GM23338 (cell line): ENCODE results near the gene ABCB11. TPM values are rescaled to one million over a fixed set of nuclear protein-coding genes. Genes with fewer than 3 reads are reported as not detected.

Experiments
- ATAC-seq: fragments of 200-7000 bp; cut with Tn5 transposase; 3 replicates; pipeline ENCODE4 v1.9.1; 2020
- DNase-seq: peaks from one replicate; pipeline ENCODE4 v3.0.0-alpha.2; 2015; ENCODE audit warnings: low spot score
- H2AFZ ChIP-seq: fragments of 200-600 bp; sonication (generic); 2 replicates; pipeline ENCODE4 v1.8.0; 2016; ENCODE audit warnings: antibody characterized with exemption, mild to moderate bottlenecking, moderate library complexity
- H3F3A ChIP-seq: fragments of 200-600 bp; sonication (generic); replicated peaks from 2 replicates; pipeline ENCODE4 v1.8.0; 2017; ENCODE audit warnings: antibody characterized with exemption, mixed run types, low read depth
- H3K27ac ChIP-seq: fragments of 200-600 bp; sonication (generic); 2 replicates; pipeline ENCODE4 v1.6.1; 2016; ENCODE audit warnings: low read depth
- H3K27me3 ChIP-seq: fragments of 200-600 bp; sonication (generic); 2 replicates; pipeline ENCODE4 v1.8.0; 2016; ENCODE audit warnings: mild to moderate bottlenecking, mixed run types, moderate library complexity; ENCODE audit not compliant: insufficient read depth
- H3K36me3 ChIP-seq: fragments of 200-600 bp; sonication (generic); 2 replicates; pipeline ENCODE4 v1.8.0; 2016; ENCODE audit warnings: mild to moderate bottlenecking; ENCODE audit not compliant: insufficient read depth
- H3K4me1 ChIP-seq: fragments of 200-600 bp; sonication (generic); 2 replicates; pipeline ENCODE4 v1.8.0; 2016; ENCODE audit warnings: mild to moderate bottlenecking, moderate library complexity; ENCODE audit not compliant: insufficient read depth
- H3K4me2 ChIP-seq: fragments of 200-600 bp; sonication (generic); 2 replicates; pipeline ENCODE4 v1.7.1; 2017; ENCODE audit warnings: mixed run types
- H3K4me3 ChIP-seq: fragments of 200-600 bp; sonication (generic); 2 replicates; pipeline ENCODE4 v1.6.1; 2016; ENCODE audit warnings: mixed run types
- H3K79me2 ChIP-seq: fragments of 200-600 bp; sonication (generic); replicated peaks from 2 replicates; pipeline ENCODE4 v1.8.0; 2017; ENCODE audit warnings: mild to moderate bottlenecking; ENCODE audit not compliant: insufficient read depth
- H3K9me2 ChIP-seq: fragments of 200-600 bp; sonication (generic); 2 replicates; pipeline ENCODE4 v1.8.0; 2017; ENCODE audit not compliant: insufficient read depth
- H4K20me1 ChIP-seq: fragments of 200-600 bp; sonication (generic); replicated peaks from 2 replicates; pipeline ENCODE4 v1.8.0; 2017; ENCODE audit warnings: mild to moderate bottlenecking; ENCODE audit not compliant: insufficient read depth
- H3K27ac Mint-ChIP-seq: 2 replicates; pipeline ENCODE4 v1.8.0; 2020; ENCODE audit warnings: inconsistent platforms, mild to moderate bottlenecking, moderate library complexity, mixed read lengths
- H3K27me3 Mint-ChIP-seq: 3 replicates; pipeline ENCODE4 v1.8.0; 2022; ENCODE audit warnings: low read depth, mild to moderate bottlenecking, moderate library complexity, mixed read lengths, inconsistent platforms; ENCODE audit not compliant: insufficient read depth, poor library complexity
- H3K36me3 Mint-ChIP-seq: 3 replicates; pipeline ENCODE4 v1.8.0; 2021; ENCODE audit warnings: low read depth, mild to moderate bottlenecking, inconsistent platforms, moderate library complexity, mixed read lengths
- H3K4me1 Mint-ChIP-seq: 3 replicates; pipeline ENCODE4 v1.8.0; 2020; ENCODE audit warnings: mild to moderate bottlenecking, inconsistent platforms, mixed read lengths
- H3K4me3 Mint-ChIP-seq: 3 replicates; pipeline ENCODE4 v1.8.0; 2021; ENCODE audit warnings: moderate library complexity, mild to moderate bottlenecking, inconsistent platforms, mixed read lengths
- H3K9me3 Mint-ChIP-seq: 3 replicates; pipeline ENCODE4 v1.8.0; 2020; ENCODE audit warnings: moderate library complexity, mild to moderate bottlenecking, inconsistent platforms, mixed read lengths
- CREB1 ChIP-seq: fragments of 250-450 bp; sonication (Bioruptor Pico); IDR thresholded peaks from 2 replicates; pipeline ENCODE4 v1.5.0; 2020; ENCODE audit warnings: low read depth, mild to moderate bottlenecking, moderate library complexity
- ETS1 ChIP-seq: IDR thresholded peaks from 2 replicates; pipeline ENCODE4 v1.6.1; 2016; ENCODE audit warnings: antibody characterized with exemption
- EZH2 ChIP-seq: fragments of 200-600 bp; sonication (generic); IDR thresholded peaks from one replicate; pipeline ENCODE4 v1.8.0; 2017; ENCODE audit warnings: antibody characterized with exemption, mild to moderate bottlenecking, low read depth; ENCODE audit not compliant: unreplicated experiment
- NANOG ChIP-seq: IDR thresholded peaks from 2 replicates; pipeline ENCODE4 v1.6.1; 2016; ENCODE audit warnings: antibody characterized with exemption, borderline replicate concordance
- POLR2AphosphoS5 ChIP-seq: IDR thresholded peaks from 2 replicates; pipeline ENCODE4 v1.6.1; 2016; ENCODE audit warnings: antibody characterized with exemption, low read depth
- REST ChIP-seq: IDR thresholded peaks from one replicate; pipeline ENCODE4 v1.6.1; 2018; ENCODE audit warnings: antibody characterized with exemption; ENCODE audit not compliant: unreplicated experiment
- STAT1 ChIP-seq: IDR thresholded peaks from one replicate; pipeline ENCODE4 v1.6.1; 2016; ENCODE audit warnings: antibody characterized with exemption; ENCODE audit not compliant: unreplicated experiment
- ZNF114 ChIP-seq: fragments of 250-450 bp; sonication (Bioruptor Pico); IDR thresholded peaks from 2 replicates; pipeline ENCODE4 v1.5.0; 2020; ENCODE audit warnings: mild to moderate bottlenecking, moderate library complexity
- polyA plus RNA-seq: library from polyadenylated mRNA; unstranded; fragments of >200 nt; fragmentation: Nextera tagmentation; extraction: Ambion mirVana; gene quantifications from 2 replicates; pipeline ENCODE4 v1.2.1, GENCODE V29; 2016
- total RNA-seq: library from RNA; depleted of rRNA; stranded (reverse); fragments of >200 nt; shearing (Covaris generic); gene quantifications from 2 replicates; pipeline ENCODE4 v1.2.3, GENCODE V29; 2014
- TF ChIP-seq, protein P1 (sequence below): fragments of 250-450 bp; sonication (Bioruptor Pico); IDR thresholded peaks from 2 replicates; pipeline ENCODE4 v1.5.0; 2020; ENCODE audit warnings: mild to moderate bottlenecking, moderate library complexity
- TF ChIP-seq, protein P2 (sequence below), 2 experiments: fragments of 200-600 bp in 1 of 2; sonication (generic) in 1 of 2; conservative IDR thresholded peaks; 2 replicates each; pipeline versions ENCODE4 v1.5.1 to v1.6.1; 2016 to 2017; ENCODE audit warnings: antibody characterized with exemption in 2 of 2, low read depth in 2 of 2, mild to moderate bottlenecking in 2 of 2, moderate library complexity in 1 of 2

Gene ABCB11
- total and polyA plus RNA-seq, 2 experiments from 2014 or later, result not detected

GRCh38 chr2:168910330-168910729 lies 120.8 kb downstream of the ABCB11 start (continued):
- TF ChIP-seq, protein P1, sequence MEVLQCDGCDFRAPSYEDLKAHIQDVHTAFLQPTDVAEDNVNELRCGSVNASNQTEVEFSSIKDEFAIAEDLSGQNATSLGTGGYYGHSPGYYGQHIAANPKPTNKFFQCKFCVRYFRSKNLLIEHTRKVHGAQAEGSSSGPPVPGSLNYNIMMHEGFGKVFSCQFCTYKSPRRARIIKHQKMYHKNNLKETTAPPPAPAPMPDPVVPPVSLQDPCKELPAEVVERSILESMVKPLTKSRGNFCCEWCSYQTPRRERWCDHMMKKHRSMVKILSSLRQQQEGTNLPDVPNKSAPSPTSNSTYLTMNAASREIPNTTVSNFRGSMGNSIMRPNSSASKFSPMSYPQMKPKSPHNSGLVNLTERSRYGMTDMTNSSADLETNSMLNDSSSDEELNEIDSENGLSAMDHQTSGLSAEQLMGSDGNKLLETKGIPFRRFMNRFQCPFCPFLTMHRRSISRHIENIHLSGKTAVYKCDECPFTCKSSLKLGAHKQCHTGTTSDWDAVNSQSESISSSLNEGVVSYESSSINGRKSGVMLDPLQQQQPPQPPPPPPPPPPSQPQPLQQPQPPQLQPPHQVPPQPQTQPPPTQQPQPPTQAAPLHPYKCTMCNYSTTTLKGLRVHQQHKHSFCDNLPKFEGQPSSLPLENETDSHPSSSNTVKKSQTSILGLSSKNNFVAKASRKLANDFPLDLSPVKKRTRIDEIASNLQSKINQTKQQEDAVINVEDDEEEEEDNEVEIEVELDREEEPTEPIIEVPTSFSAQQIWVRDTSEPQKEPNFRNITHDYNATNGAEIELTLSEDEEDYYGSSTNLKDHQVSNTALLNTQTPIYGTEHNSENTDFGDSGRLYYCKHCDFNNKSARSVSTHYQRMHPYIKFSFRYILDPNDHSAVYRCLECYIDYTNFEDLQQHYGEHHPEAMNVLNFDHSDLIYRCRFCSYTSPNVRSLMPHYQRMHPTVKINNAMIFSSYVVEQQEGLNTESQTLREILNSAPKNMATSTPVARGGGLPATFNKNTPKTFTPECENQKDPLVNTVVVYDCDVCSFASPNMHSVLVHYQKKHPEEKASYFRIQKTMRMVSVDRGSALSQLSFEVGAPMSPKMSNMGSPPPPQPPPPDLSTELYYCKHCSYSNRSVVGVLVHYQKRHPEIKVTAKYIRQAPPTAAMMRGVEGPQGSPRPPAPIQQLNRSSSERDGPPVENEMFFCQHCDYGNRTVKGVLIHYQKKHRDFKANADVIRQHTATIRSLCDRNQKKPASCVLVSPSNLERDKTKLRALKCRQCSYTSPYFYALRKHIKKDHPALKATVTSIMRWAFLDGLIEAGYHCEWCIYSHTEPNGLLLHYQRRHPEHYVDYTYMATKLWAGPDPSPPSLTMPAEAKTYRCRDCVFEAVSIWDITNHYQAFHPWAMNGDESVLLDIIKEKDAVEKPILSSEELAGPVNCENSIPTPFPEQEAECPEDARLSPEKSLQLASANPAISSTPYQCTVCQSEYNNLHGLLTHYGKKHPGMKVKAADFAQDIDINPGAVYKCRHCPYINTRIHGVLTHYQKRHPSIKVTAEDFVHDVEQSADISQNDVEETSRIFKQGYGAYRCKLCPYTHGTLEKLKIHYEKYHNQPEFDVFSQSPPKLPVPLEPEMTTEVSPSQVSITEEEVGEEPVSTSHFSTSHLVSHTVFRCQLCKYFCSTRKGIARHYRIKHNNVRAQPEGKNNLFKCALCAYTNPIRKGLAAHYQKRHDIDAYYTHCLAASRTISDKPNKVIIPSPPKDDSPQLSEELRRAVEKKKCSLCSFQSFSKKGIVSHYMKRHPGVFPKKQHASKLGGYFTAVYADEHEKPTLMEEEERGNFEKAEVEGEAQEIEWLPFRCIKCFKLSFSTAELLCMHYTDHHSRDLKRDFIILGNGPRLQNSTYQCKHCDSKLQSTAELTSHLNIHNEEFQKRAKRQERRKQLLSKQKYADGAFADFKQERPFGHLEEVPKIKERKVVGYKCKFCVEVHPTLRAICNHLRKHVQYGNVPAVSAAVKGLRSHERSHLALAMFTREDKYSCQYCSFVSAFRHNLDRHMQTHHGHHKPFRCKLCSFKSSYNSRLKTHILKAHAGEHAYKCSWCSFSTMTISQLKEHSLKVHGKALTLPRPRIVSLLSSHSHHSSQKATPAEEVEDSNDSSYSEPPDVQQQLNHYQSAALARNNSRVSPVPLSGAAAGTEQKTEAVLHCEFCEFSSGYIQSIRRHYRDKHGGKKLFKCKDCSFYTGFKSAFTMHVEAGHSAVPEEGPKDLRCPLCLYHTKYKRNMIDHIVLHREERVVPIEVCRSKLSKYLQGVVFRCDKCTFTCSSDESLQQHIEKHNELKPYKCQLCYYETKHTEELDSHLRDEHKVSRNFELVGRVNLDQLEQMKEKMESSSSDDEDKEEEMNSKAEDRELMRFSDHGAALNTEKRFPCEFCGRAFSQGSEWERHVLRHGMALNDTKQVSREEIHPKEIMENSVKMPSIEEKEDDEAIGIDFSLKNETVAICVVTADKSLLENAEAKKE, result no peak
- TF ChIP-seq ETS1 (no peak), NANOG (no peak)

DNA sequence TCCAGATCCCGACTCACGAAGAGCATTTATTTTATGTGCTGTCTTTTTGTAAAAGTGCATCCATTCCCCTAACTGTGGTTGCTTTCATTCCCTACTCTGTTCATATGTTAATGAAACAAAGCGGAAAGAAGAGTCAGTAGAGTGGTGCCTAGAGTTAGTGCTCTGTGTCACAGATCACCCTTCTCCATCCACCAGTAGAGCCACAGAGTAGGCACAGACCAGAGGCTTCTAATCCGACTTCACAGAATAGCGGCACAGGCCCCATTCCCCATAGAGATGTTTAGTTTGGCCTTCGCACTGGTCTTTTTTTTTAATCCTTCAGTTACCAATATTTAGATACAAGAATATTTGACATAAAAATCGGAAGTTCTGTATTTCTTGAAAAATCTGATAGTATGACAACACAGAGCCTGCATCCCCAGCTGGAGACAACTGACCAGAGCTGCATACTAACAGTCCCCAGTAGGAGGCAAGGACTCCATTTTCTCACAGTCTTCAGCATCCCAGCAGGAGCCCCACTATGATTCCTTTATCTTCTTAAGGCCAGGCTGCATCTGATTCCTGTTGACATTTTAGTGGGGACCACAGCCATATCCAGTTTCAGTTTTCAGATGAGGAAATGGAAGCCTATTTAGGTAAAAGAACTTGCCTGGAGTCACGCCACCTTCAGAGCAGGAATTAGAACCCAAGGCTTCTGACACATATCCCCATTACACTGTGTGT lies 123.0 kb downstream of the ABCB11 start:
- H3K27me3 Mint-ChIP-seq, result peaks cover 21% of the 10 kb centered on the region
- H3F3A ChIP-seq, result 0 out of 2 replicates have a peak, but pooled peaks cover 7% of the 10 kb centered on the region
- no peaks in the 10 kb centered on the region for H3K79me2 ChIP-seq
- H3K4me3 ChIP-seq, result no peak overlapping the region
- DNase-seq (peak; percentile 41), ATAC-seq (peak; percentile 71)
- H3K27ac Mint-ChIP-seq, result peak overlapping the region; percentile 57
- H2AFZ ChIP-seq, result peak overlapping the region; percentile 45; the same call in 1 of the 2 replicates
- H3K4me1 Mint-ChIP-seq, result peaks cover 56% of the 10 kb centered on the region
- H3K36me3 ChIP-seq, result no peaks in the 10 kb centered on the region
- H3K27me3 ChIP-seq, result peaks cover 8% of the 10 kb centered on the region; the same call in 1 of the 2 replicates
- H4K20me1 ChIP-seq, result no peaks in the 10 kb centered on the region
- peak overlapping the region; percentile 41 for H3K4me2 ChIP-seq
- H3K4me3 Mint-ChIP-seq, result no peak overlapping the region; the same call in 2 of the 3 replicates
- no peaks in the 10 kb centered on the region for H3K9me3 Mint-ChIP-seq
- peak overlapping the region; percentile 58 for H3K27ac ChIP-seq
- H3K9me2 ChIP-seq, result 0 out of 2 replicates have a peak, but pooled peaks cover 4% of the 10 kb centered on the region
- H3K4me1 ChIP-seq, result peaks cover 50% of the 10 kb centered on the region
- no peaks in the 10 kb centered on the region for H3K36me3 Mint-ChIP-seq
- TF ChIP-seq POLR2AphosphoS5 (no peak), EZH2 (no peak), CREB1 (CRISPR knock-in tag) (no peak), REST (no peak), STAT1 (no peak), ETS1 (0 out of 2 replicates have a peak, but pooled peaks have one; percentile 14), ZNF114 (CRISPR knock-in tag) (no peak)
- TF ChIP-seq, protein P2, sequence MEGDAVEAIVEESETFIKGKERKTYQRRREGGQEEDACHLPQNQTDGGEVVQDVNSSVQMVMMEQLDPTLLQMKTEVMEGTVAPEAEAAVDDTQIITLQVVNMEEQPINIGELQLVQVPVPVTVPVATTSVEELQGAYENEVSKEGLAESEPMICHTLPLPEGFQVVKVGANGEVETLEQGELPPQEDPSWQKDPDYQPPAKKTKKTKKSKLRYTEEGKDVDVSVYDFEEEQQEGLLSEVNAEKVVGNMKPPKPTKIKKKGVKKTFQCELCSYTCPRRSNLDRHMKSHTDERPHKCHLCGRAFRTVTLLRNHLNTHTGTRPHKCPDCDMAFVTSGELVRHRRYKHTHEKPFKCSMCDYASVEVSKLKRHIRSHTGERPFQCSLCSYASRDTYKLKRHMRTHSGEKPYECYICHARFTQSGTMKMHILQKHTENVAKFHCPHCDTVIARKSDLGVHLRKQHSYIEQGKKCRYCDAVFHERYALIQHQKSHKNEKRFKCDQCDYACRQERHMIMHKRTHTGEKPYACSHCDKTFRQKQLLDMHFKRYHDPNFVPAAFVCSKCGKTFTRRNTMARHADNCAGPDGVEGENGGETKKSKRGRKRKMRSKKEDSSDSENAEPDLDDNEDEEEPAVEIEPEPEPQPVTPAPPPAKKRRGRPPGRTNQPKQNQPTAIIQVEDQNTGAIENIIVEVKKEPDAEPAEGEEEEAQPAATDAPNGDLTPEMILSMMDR (conservative IDR thresholded peaks at IDR 0.05; ENCODE audit: low read depth in 2 of 2), result peak in 1 of 2 experiments; percentile 10; a peak in 1 of 4 replicates
